GM18907 (cell line): ENCODE data around the gene PTPRE.

Source experiments
- ATAC-seq: cut with Tn5 transposase; IDR thresholded peaks from one replicate; pipeline ENCODE4 v1.9.1; 2021; ENCODE audit warnings: mild to moderate bottlenecking, moderate library complexity; ENCODE audit not compliant: unreplicated experiment

The PTPRE gene

GRCh38 chr10:127949831-127950230, 42.9 kb downstream of the PTPRE start:
- ATAC-seq = no peak

- no peak for ATAC-seq
Observed at GRCh38 chr10:127951861-127952574, 45.1 kb downstream of the PTPRE start.

- ATAC-seq = no peak
Observed at GRCh38 chr10:127952575-127952869, 45.6 kb downstream of the PTPRE start.

- ATAC-seq = no peak
Observed at GRCh38 chr10:127952918-127953317, 46.0 kb downstream of the PTPRE start.

GRCh38 chr10:127953876-127954275, 47.0 kb downstream of the PTPRE start:
- ATAC-seq = no peak

GRCh38 chr10:127959428-127959827, 52.5 kb downstream of the PTPRE start:
- ATAC-seq = no peak

- no peak for ATAC-seq
Observed at GRCh38 chr10:127961071-127961470, 54.2 kb downstream of the PTPRE start.

GRCh38 chr10:127962205-127962604, 55.3 kb downstream of the PTPRE start:
- no peak for ATAC-seq

- ATAC-seq = no peak
Observed at GRCh38 chr10:127963136-127963535, 56.2 kb downstream of the PTPRE start.

GRCh38 chr10:127964621-127965020, 57.7 kb downstream of the PTPRE start:
- ATAC-seq = no peak

- ATAC-seq = no peak
Observed at GRCh38 chr10:127966875-127967274, 60.0 kb downstream of the PTPRE start.

- no peak for ATAC-seq
Observed at GRCh38 chr10:127968027-127968441, 61.1 kb downstream of the PTPRE start.

GRCh38 chr10:127968659-127969058, 61.8 kb downstream of the PTPRE start:
- ATAC-seq = no peak

GRCh38 chr10:127971101-127971946, 64.4 kb downstream of the PTPRE start:
- no peak for ATAC-seq

- no peak for ATAC-seq
Observed at GRCh38 chr10:127971963-127972615, 65.2 kb downstream of the PTPRE start.

- ATAC-seq = no peak
Observed at GRCh38 chr10:127972751-127973357, 66.0 kb downstream of the PTPRE start.

- no peak for ATAC-seq
Observed at GRCh38 chr10:127973791-127974311, 66.9 kb downstream of the PTPRE start.

GRCh38 chr10:127974911-127975310, 68.0 kb downstream of the PTPRE start:
- no peak for ATAC-seq

GRCh38 chr10:127976286-127976685, 69.4 kb downstream of the PTPRE start:
- ATAC-seq = no peak

GRCh38 chr10:127976701-127977356, 69.9 kb downstream of the PTPRE start:
- no peak for ATAC-seq
